Measurements from ENCODE around the gene TAAR9. TPM values are rescaled to one million over a fixed set of nuclear protein-coding genes. Genes with fewer than 3 reads are reported as not detected.

Gene TAAR9
- total RNA-seq, 1 experiment from 2014 or later, result not detected

DNA sequence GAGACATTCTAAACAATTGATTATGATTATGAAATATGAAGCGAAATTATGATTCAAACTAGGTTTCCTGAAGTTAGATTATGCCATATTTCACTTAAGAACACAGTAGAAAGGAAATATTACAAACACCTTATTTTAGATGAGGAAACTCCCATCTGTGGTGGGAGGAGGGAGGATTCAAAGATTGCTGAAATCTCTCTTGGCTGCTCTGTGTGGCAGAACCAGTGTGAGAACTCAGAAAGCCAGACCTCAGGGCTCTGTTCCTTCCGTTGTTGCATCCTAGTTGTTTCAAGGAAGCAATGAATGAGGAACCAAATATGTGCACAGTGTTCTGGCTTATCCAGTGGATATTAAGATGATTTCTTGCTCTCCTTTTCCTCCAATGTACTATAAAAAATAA lies 49.3 kb downstream of the TAAR9 start:
- intact Hi-C loops (cut with micrococcal nuclease; ENCODE audit: unreplicated experiment), result no loop called here
- H3K4me1 Mint-ChIP-seq (ENCODE audit: low read depth, unreplicated experiment), result no peaks in the 10 kb centered on the region
- H3K27me3 Mint-ChIP-seq (ENCODE audit: insufficient read depth, unreplicated experiment), result no peaks in the 10 kb centered on the region

More for the DNA sequence above, 49.3 kb downstream of the TAAR9 start:
- no peaks in the 10 kb centered on the region for H3K36me3 ChIP-seq (ENCODE audit: control insufficient read depth, insufficient read depth, low read length)
- POLR2A ChIA-PET, result no interaction called here
- TF ChIP-seq CTCF (IDR thresholded peaks at IDR 0.05; ENCODE audit: insufficient read depth in 1 of 2, low read depth in 1 of 2, low read length in 1 of 2, severe bottlenecking in 1 of 2, unreplicated experiment in 1 of 2), result no peak
- Mint-ChIP-seq H3K27ac (ENCODE audit: unreplicated experiment) (no peak overlapping the region), H3K36me3 (ENCODE audit: insufficient read depth, unreplicated experiment) (no peaks in the 10 kb centered on the region), H3K4me3 (ENCODE audit: unreplicated experiment) (no peak overlapping the region), H3K9me3 (ENCODE audit: unreplicated experiment) (no peaks in the 10 kb centered on the region)
- no peaks in the 10 kb centered on the region for H3K9me3 ChIP-seq
- DNase-seq, result no peak
- BruUV-seq (replicated peaks), result no TSS peak
- no peaks in the 10 kb centered on the region for H3K27me3 ChIP-seq (replicated peaks; ENCODE audit: control insufficient read depth, insufficient read depth, low read length)
- no peaks in the 10 kb centered on the region for H3K4me1 ChIP-seq
- no peak overlapping the region for H3K4me3 ChIP-seq (ENCODE audit: low read depth, low read length)
- CTCF ChIA-PET, result no interaction called here

Other genes starting within 250 kb of the TAAR9 start
- 0.09 TPM in 1 of 2 replicates, not detected in the other for gene MOXD1, start 136.8 kb upstream of the TAAR9 start, total RNA-seq (2022)
- gene STX7, start 25.2 kb upstream of the TAAR9 start, total RNA-seq (2022), result 41.0 and 42.4 TPM in 2 replicates
- not detected in 2 replicates for gene TAAR8, start 14.4 kb downstream of the TAAR9 start, total RNA-seq (2022)
- gene TAAR6, start 32.0 kb downstream of the TAAR9 start, total RNA-seq (2022), result not detected in 2 replicates
- gene TAAR5, start 51.5 kb downstream of the TAAR9 start, total RNA-seq (2022), result not detected in 2 replicates
- gene TAAR2, start 86.0 kb downstream of the TAAR9 start, total RNA-seq (2022), result not detected in 2 replicates
- not detected in 2 replicates for gene TAAR1, start 120.9 kb downstream of the TAAR9 start, total RNA-seq (2022)
- not detected in 2 replicates for gene VNN1, start 175.8 kb downstream of the TAAR9 start, total RNA-seq (2022)
- not detected in 2 replicates for gene VNN2, start 219.6 kb downstream of the TAAR9 start, total RNA-seq (2022)

Measured in Caco-2 (cell line).